H1 (cell line): Measurements from ENCODE around the gene PLA2G15. TPM values are rescaled to one million over a fixed set of nuclear protein-coding genes. Genes with fewer than 3 reads are reported as not detected.

Experiments
- CTCF ChIA-PET: fragments of 300-600 bp; sonication (Branson Sonifier 250); formaldehyde crosslinking; loops from one replicate; lab custom pipeline; 2021; ENCODE audit not compliant: partially characterized antibody; lab: Charles Lee
- POLR2A ChIA-PET: fragments of 300-600 bp; sonication (Branson Sonifier 250); formaldehyde crosslinking; loops from one replicate; lab custom pipeline; 2021; ENCODE audit warnings: inconsistent platforms; ENCODE audit not compliant: partially characterized antibody; lab: Charles Lee
- DNase-seq, 2 experiments: peaks; one replicate each; pipeline versions ENCODE4 v3.0.0 to v3.0.0-alpha.2; 2010 to 2022; ENCODE audit warnings: low spot score in 2 of 2, low read depth in 1 of 2, mixed read lengths in 1 of 2
- FAIRE-seq: peaks from 2 replicates; lab custom pipeline; 2011; peaks lifted over from hg19 to GRCh38; lab: Jason Lieb, UNC
- H2AFZ ChIP-seq: 2 replicates; pipeline ENCODE4 v1.8.1; 2012; ENCODE audit warnings: low read length, inconsistent platforms
- H2AK5ac ChIP-seq: 2 replicates; pipeline ENCODE4 v1.6.1; 2013; ENCODE audit warnings: low read depth, low read length
- H2BK120ac ChIP-seq: replicated peaks from 2 replicates; pipeline ENCODE3; 2013; ENCODE audit warnings: low read depth, low read length, inconsistent platforms
- H2BK12ac ChIP-seq: 2 replicates; pipeline ENCODE4 v1.6.1; 2013; ENCODE audit warnings: low read depth, low read length
- H2BK15ac ChIP-seq: 2 replicates; pipeline ENCODE4 v1.6.1; 2013; ENCODE audit warnings: low read length
- H2BK20ac ChIP-seq: 2 replicates; pipeline ENCODE4 v1.6.1; 2013; ENCODE audit warnings: low read length
- H2BK5ac ChIP-seq: 2 replicates; pipeline ENCODE4 v1.6.1; 2013; ENCODE audit warnings: low read depth, low read length
- H3K14ac ChIP-seq: 2 replicates; pipeline ENCODE4 v1.6.1; 2013; ENCODE audit warnings: inconsistent platforms; ENCODE audit not compliant: insufficient read length
- H3K18ac ChIP-seq: 2 replicates; pipeline ENCODE4 v1.6.1; 2013; ENCODE audit warnings: low read length; ENCODE audit errors: extremely low read depth
- H3K23ac ChIP-seq: 2 replicates; pipeline ENCODE4 v1.6.1; 2013; ENCODE audit warnings: inconsistent platforms; ENCODE audit not compliant: insufficient read length
- H3K23me2 ChIP-seq: 2 replicates; pipeline ENCODE4 v1.6.1; 2013; ENCODE audit warnings: low read depth, low read length
- H3K27ac ChIP-seq: 2 replicates; pipeline ENCODE4 v1.6.1; 2011; ENCODE audit warnings: low read depth, low read length, inconsistent platforms
- H3K27me3 ChIP-seq, 4 experiments: replicated peaks in 1 of 4; 1 replicate in 1 of 4; 2 replicates in 3 of 4; pipeline versions ENCODE4 v1.6.1 to v1.8.1; 2011 to 2013; ENCODE audit warnings: low read length in 3 of 4, mild to moderate bottlenecking in 3 of 4, inconsistent platforms in 2 of 4, mixed read lengths in 2 of 4, moderate library complexity in 1 of 4; ENCODE audit not compliant: control insufficient read depth in 3 of 4, insufficient read depth in 3 of 4; ENCODE audit errors: extremely low read depth in 1 of 4
- H3K36me3 ChIP-seq, 4 experiments: 2 replicates each; pipeline versions ENCODE4 v1.6.1 to v1.8.1; 2011 to 2013; ENCODE audit warnings: mild to moderate bottlenecking in 4 of 4, low read length in 3 of 4, moderate library complexity in 2 of 4, control low read depth in 1 of 4, inconsistent platforms in 1 of 4; ENCODE audit not compliant: insufficient read depth in 4 of 4, control insufficient read depth in 2 of 4
- H3K4ac ChIP-seq: replicated peaks from 2 replicates; pipeline ENCODE3; 2013; ENCODE audit warnings: low read length, low read depth, mixed read lengths, inconsistent platforms; ENCODE audit not compliant: insufficient read length
- H3K4me1 ChIP-seq, 4 experiments: replicated peaks in 1 of 4; 1 replicate in 1 of 4; 2 replicates in 3 of 4; pipeline versions ENCODE4 v1.6.1 to v1.8.1; 2011 to 2013; ENCODE audit warnings: low read length in 3 of 4, inconsistent platforms in 2 of 4, mixed read lengths in 1 of 4; ENCODE audit not compliant: insufficient read depth in 4 of 4, control insufficient read depth in 3 of 4
- H3K4me2 ChIP-seq, 2 experiments: 2 replicates each; pipeline versions ENCODE4 v1.6.1 to v1.8.1; 2011 to 2013; ENCODE audit warnings: low read depth in 2 of 2, low read length in 2 of 2, control low read depth in 1 of 2, inconsistent platforms in 1 of 2, mild to moderate bottlenecking in 1 of 2; ENCODE audit not compliant: insufficient read depth in 1 of 2
- H3K4me3 ChIP-seq, 4 experiments: fragments of 200-600, 300-600 bp in 1 of 4; sonication (generic), shearing (Covaris generic), sonication (Bioruptor Twin) in 1 of 4; 2 replicates each; pipeline versions ENCODE4 v1.5.1 to v1.8.1; 2011 to 2016; ENCODE audit warnings: low read length in 4 of 4, low read depth in 3 of 4, control low read depth in 2 of 4, inconsistent platforms in 2 of 4, mild to moderate bottlenecking in 2 of 4, mixed read lengths in 1 of 4, moderate library complexity in 1 of 4; ENCODE audit not compliant: insufficient read depth in 2 of 4; ENCODE audit errors: extremely low read depth in 1 of 4
- H3K56ac ChIP-seq: replicated peaks from 2 replicates; pipeline ENCODE3; 2013; ENCODE audit warnings: low read depth, mild to moderate bottlenecking, mixed read lengths, low read length, inconsistent platforms; ENCODE audit not compliant: insufficient read length
- H3K79me1 ChIP-seq: 2 replicates; pipeline ENCODE4 v1.6.1; 2013; ENCODE audit warnings: low read depth, low read length, control low read depth
- H3K79me2 ChIP-seq, 2 experiments: 2 replicates each; pipeline versions ENCODE4 v1.6.1 to v1.8.1; 2012 to 2013; ENCODE audit warnings: low read length in 2 of 2, mild to moderate bottlenecking in 2 of 2, inconsistent platforms in 1 of 2; ENCODE audit not compliant: insufficient read depth in 2 of 2, control insufficient read depth in 1 of 2
- H3K9ac ChIP-seq, 4 experiments: replicated peaks in 1 of 4; 1 replicate in 1 of 4; 2 replicates in 3 of 4; pipeline versions ENCODE4 v1.6.1 to v1.8.1; 2011 to 2013; ENCODE audit warnings: low read depth in 3 of 4, low read length in 3 of 4, control low read depth in 2 of 4, mild to moderate bottlenecking in 2 of 4, moderate library complexity in 2 of 4, inconsistent platforms in 1 of 4; ENCODE audit errors: extremely low read depth in 1 of 4
- H3K9me3 ChIP-seq, 2 experiments: 2 replicates each; pipeline versions ENCODE4 v1.6.1 to v1.8.1; 2012 to 2013; ENCODE audit warnings: mild to moderate bottlenecking in 2 of 2, moderate library complexity in 2 of 2, control low read depth in 1 of 2, inconsistent platforms in 1 of 2, low read depth in 1 of 2, low read length in 1 of 2, mixed read lengths in 1 of 2; ENCODE audit not compliant: insufficient read depth in 2 of 2
- H4K20me1 ChIP-seq, 2 experiments: replicated peaks in 1 of 2; 2 replicates each; pipeline versions ENCODE3 to v1.8.1; 2011 to 2013; ENCODE audit warnings: inconsistent platforms in 2 of 2, low read length in 2 of 2, mild to moderate bottlenecking in 1 of 2; ENCODE audit not compliant: insufficient read depth in 2 of 2, control insufficient read depth in 1 of 2
- H4K5ac ChIP-seq: 2 replicates; pipeline ENCODE4 v1.6.1; 2013; ENCODE audit warnings: low read length, low read depth, mixed read lengths, inconsistent platforms; ENCODE audit not compliant: insufficient read length
- H4K8ac ChIP-seq: 2 replicates; pipeline ENCODE4 v1.8.0; 2013; ENCODE audit warnings: mild to moderate bottlenecking, moderate library complexity, low read length, inconsistent platforms; ENCODE audit not compliant: insufficient read depth; ENCODE audit errors: extremely low read depth
- H4K91ac ChIP-seq: replicated peaks from 2 replicates; pipeline ENCODE3; 2013; ENCODE audit warnings: low read length, mixed read lengths, inconsistent platforms; ENCODE audit not compliant: insufficient read length
- PHF8 ChIP-seq: fragments of 200-600 bp; sonication (generic); conservative IDR thresholded peaks from 2 replicates; pipeline ENCODE4 v1.7.1; 2012; ENCODE audit warnings: low read depth, mild to moderate bottlenecking, inconsistent platforms, low read length, moderate library complexity
- WGBS, 2 experiments: shearing (Covaris generic) in 1 of 2; methylation state at CpG; one replicate each; pipeline versions ENCODE4 v1.1.6 to v1.1.7; 2013 to 2015; ENCODE audit warnings: low lambda C conversion rate in 2 of 2, mixed read lengths in 2 of 2, inconsistent platforms in 1 of 2, low coverage in 1 of 2, missing lambda C conversion rate in 1 of 2; ENCODE audit not compliant: insufficient replicate concordance in 2 of 2, insufficient coverage in 1 of 2, insufficient read length in 1 of 2; ENCODE audit errors: extremely low coverage in 1 of 2, missing lambda C conversion rate in 1 of 2; 5-methylcytosine and 5-hydroxymethylcytosine counted together
- polyA plus RNA-seq, 7 experiments: library from polyadenylated mRNA; depleted of rRNA in 3 of 7; stranded (reverse) in 5 of 7; unstranded in 2 of 7; fragments of >200 nt in 5 of 7; fragments of 200-250 nt in 2 of 7; gene quantifications; 1 replicate in 5 of 7; 2 replicates in 1 of 7; 4 replicates in 1 of 7; pipeline versions ENCODE4 v1.2.1 to v1.2.3, GENCODE V29; 2011 to 2013; ENCODE audit warnings: missing spikeins in 2 of 7, mixed read lengths in 2 of 7
- total RNA-seq: library from RNA; stranded (reverse); fragmentation: NEBNext Ultra II Directional; extraction: Animal tissue kit (Norgen Biotek cat#: 25700); gene quantifications from 2 replicates; pipeline ENCODE4 v1.2.1, GENCODE V29; 2021

PLA2G15 gene
- total and polyA plus RNA-seq, 2 of the 8 experiments (the other 6 are each of a cell fraction or from before 2014, with no cell fraction given), result 11.2 to 12.0 TPM

DNA sequence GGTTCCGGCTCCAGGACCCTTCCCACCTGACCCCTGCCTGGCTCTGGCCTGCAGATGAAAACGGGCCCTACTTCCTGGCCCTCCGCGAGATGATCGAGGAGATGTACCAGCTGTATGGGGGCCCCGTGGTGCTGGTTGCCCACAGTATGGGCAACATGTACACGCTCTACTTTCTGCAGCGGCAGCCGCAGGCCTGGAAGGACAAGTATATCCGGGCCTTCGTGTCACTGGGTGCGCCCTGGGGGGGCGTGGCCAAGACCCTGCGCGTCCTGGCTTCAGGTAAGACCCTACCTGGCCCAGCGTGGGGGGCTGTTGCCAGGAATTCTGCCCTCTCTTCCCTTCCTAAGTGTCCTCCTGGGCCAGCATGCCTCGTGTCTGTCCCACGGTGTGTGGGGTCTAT lies 10.5 kb downstream of the PLA2G15 start:
- DNase-seq, result no peak
- Histone ChIP-seq H2BK12ac (no peak overlapping the region), H2AK5ac (no peak overlapping the region), H3K36me3 (peaks cover 0 to 4% (median 2%) of the 10 kb centered on the region in 4 experiments; a peak in 5 of 8 replicates), H3K9ac (no peak overlapping the region), H3K4me3 (no peak overlapping the region), H3K27ac (no peak overlapping the region), H3K56ac (no peak overlapping the region), H4K91ac (no peak overlapping the region), H2AFZ (no peak overlapping the region), H4K5ac (no peak overlapping the region), H4K20me1 (peaks cover 0 to 2% of the 10 kb centered on the region in 2 experiments), H3K4me1 (no peaks in the 10 kb centered on the region; a peak in 1 of 7 replicates), H3K79me1 (no peaks in the 10 kb centered on the region), H3K27me3 (no peaks in the 10 kb centered on the region), H3K4ac (no peak overlapping the region), H3K23ac (no peak overlapping the region), H2BK15ac (no peak overlapping the region), H3K4me2 (no peak overlapping the region), H3K14ac (no peak overlapping the region), H3K18ac (no peak overlapping the region), H4K8ac (no peak overlapping the region), H3K79me2 (no peaks in the 10 kb centered on the region), H2BK20ac (no peak overlapping the region), H3K9me3 (no peaks in the 10 kb centered on the region), H2BK120ac (no peak overlapping the region), H3K23me2 (no peaks in the 10 kb centered on the region), H2BK5ac (no peak overlapping the region)
- FAIRE-seq, result no peak
- CTCF ChIA-PET, result interaction anchor here (0.6 to 1.1 kb wide), 5 partner anchors 8 to 56 kb away, joined by 3 to 4 read pairs (median 3); partner anchors contain the start of genes PRMT7 and SLC7A6OS
- POLR2A ChIA-PET, result interaction anchor here (0.6 to 0.8 kb wide), 2 partner anchors 41 to 407 kb away, joined by 3 read pairs; no protein-coding TSS in a partner anchor
- 94% methylated on average over 18 of the region's 18 CpGs; no CpG with 5 or more reads in 1 of the 2 experiments for WGBS, 2 experiments
- TF ChIP-seq PHF8, result no peak
